WTC11 (cell line): ENCODE data around the gene RANBP3. TPM values are rescaled to one million over a fixed set of nuclear protein-coding genes. Genes with fewer than 3 reads are reported as not detected.
A peak's percentile ranks its signal among the peaks of the same experiment; 100 is the strongest.

ENCODE experiments used
- ATAC-seq: fragments of 200-7000 bp; cut with Tn5 transposase; 2 replicates; pipeline ENCODE4 v1.10.0; 2021; ENCODE audit warnings: mild to moderate bottlenecking, moderate library complexity
- CTCF ChIA-PET: fragments of 300-600 bp; sonication (Branson Sonifier 250); formaldehyde crosslinking; loops from one replicate; lab custom pipeline; 2021; ENCODE audit warnings: antibody characterized with exemption; lab: Charles Lee
- POLR2A ChIA-PET: fragments of 350-600 bp; sonication (Branson Sonifier 250); formaldehyde crosslinking; loops from one replicate; lab custom pipeline; 2021; ENCODE audit warnings: antibody characterized with exemption; lab: Charles Lee
- DNase-seq: peaks from one replicate; pipeline ENCODE4 v3.0.0; 2021; ENCODE audit warnings: low spot score
- H3K27ac Mint-ChIP-seq: 2 replicates; pipeline ENCODE4 v1.8.0; 2021; ENCODE audit warnings: mixed read lengths
- H3K27me3 Mint-ChIP-seq: 2 replicates; pipeline ENCODE4 v1.8.0; 2021; ENCODE audit warnings: low read depth, mild to moderate bottlenecking, moderate library complexity, mixed read lengths
- H3K36me3 Mint-ChIP-seq: 2 replicates; pipeline ENCODE4 v1.8.0; 2021; ENCODE audit warnings: mixed read lengths
- H3K4me1 Mint-ChIP-seq: 2 replicates; pipeline ENCODE4 v1.8.0; 2022; ENCODE audit warnings: mixed read lengths
- H3K4me3 Mint-ChIP-seq: 2 replicates; pipeline ENCODE4 v1.8.0; 2021; ENCODE audit warnings: mild to moderate bottlenecking, moderate library complexity, mixed read lengths
- H3K9me3 Mint-ChIP-seq: 2 replicates; pipeline ENCODE4 v1.8.0; 2021; ENCODE audit warnings: mixed read lengths
- ATF1 ChIP-seq: sonication (generic); formaldehyde crosslinking; IDR thresholded peaks from 2 replicates; pipeline ENCODE4 v1.8.1; 2023; ENCODE audit warnings: mild to moderate bottlenecking, moderate library complexity, missing genetic modification reagents
- CREB1 ChIP-seq: sonication (generic); formaldehyde crosslinking; IDR thresholded peaks from 2 replicates; pipeline ENCODE4 v1.8.0; 2023; ENCODE audit warnings: mild to moderate bottlenecking, missing genetic modification reagents
- CREM ChIP-seq: sonication (generic); formaldehyde crosslinking; IDR thresholded peaks from 2 replicates; pipeline ENCODE4 v1.8.1; 2022; ENCODE audit warnings: mild to moderate bottlenecking, missing genetic modification reagents, moderate library complexity
- EMX1 ChIP-seq: fragments of 250-450 bp; sonication (Bioruptor Pico); IDR thresholded peaks from 2 replicates; pipeline ENCODE4 v1.8.0; 2021; ENCODE audit warnings: mild to moderate bottlenecking
- FOXK1 ChIP-seq: sonication (generic); formaldehyde crosslinking; IDR thresholded peaks from 2 replicates; pipeline ENCODE4 v1.8.0; 2022; ENCODE audit warnings: mild to moderate bottlenecking, moderate library complexity, missing genetic modification reagents
- FOXP1 ChIP-seq: sonication (generic); formaldehyde crosslinking; IDR thresholded peaks from 2 replicates; pipeline ENCODE4 v1.8.0; 2022; ENCODE audit warnings: missing genetic modification reagents, mild to moderate bottlenecking, moderate library complexity, borderline replicate concordance
- GRHL2 ChIP-seq: fragments of 250-450 bp; sonication (Bioruptor Pico); IDR thresholded peaks from 2 replicates; pipeline ENCODE4 v1.8.0; 2022; ENCODE audit warnings: mild to moderate bottlenecking, moderate library complexity; ENCODE audit not compliant: insufficient replicate concordance, severe bottlenecking
- IRF2 ChIP-seq: sonication (generic); formaldehyde crosslinking; IDR thresholded peaks from 2 replicates; pipeline ENCODE4 v1.8.0; 2022; ENCODE audit warnings: low read depth, missing genetic modification reagents, borderline replicate concordance
- MXD4 ChIP-seq: fragments of 250-450 bp; sonication (Bioruptor Pico); IDR thresholded peaks from 2 replicates; pipeline ENCODE4 v1.8.0; 2021; ENCODE audit warnings: mild to moderate bottlenecking, moderate library complexity, borderline replicate concordance
- MYBL2 ChIP-seq: sonication (generic); formaldehyde crosslinking; IDR thresholded peaks from 2 replicates; pipeline ENCODE4 v1.8.1; 2023; ENCODE audit warnings: mild to moderate bottlenecking, moderate library complexity, missing genetic modification reagents
- NFE2L1 ChIP-seq: sonication (generic); formaldehyde crosslinking; IDR thresholded peaks from 2 replicates; pipeline ENCODE4 v1.8.1; 2023; ENCODE audit warnings: missing genetic modification reagents
- NFYB ChIP-seq: sonication (generic); formaldehyde crosslinking; conservative IDR thresholded peaks from 2 replicates; pipeline ENCODE4 v1.8.0; 2022; ENCODE audit warnings: low read depth, missing genetic modification reagents
- RELA ChIP-seq: sonication (generic); formaldehyde crosslinking; IDR thresholded peaks from 2 replicates; pipeline ENCODE4 v1.8.1; 2022; ENCODE audit warnings: missing genetic modification reagents, mild to moderate bottlenecking, borderline replicate concordance
- SMAD3 ChIP-seq: sonication (generic); formaldehyde crosslinking; IDR thresholded peaks from 2 replicates; pipeline ENCODE4 v1.8.0; 2022; ENCODE audit warnings: missing genetic modification reagents, mild to moderate bottlenecking, borderline replicate concordance
- SOX15 ChIP-seq: fragments of 250-450 bp; sonication (Bioruptor Pico); IDR thresholded peaks from 2 replicates; pipeline ENCODE4 v1.9.0; 2021; ENCODE audit warnings: mild to moderate bottlenecking
- TEAD1 ChIP-seq: sonication (generic); formaldehyde crosslinking; IDR thresholded peaks from 2 replicates; pipeline ENCODE4 v1.8.0; 2022; ENCODE audit warnings: mild to moderate bottlenecking, missing genetic modification reagents
- ZNF121 ChIP-seq: sonication (generic); formaldehyde crosslinking; IDR thresholded peaks from 2 replicates; pipeline ENCODE4 v1.8.0; 2023; ENCODE audit warnings: missing genetic modification reagents
- ZNF423 ChIP-seq: fragments of 250-450 bp; sonication (Bioruptor Pico); IDR thresholded peaks from 2 replicates; pipeline ENCODE4 v2.1.2; 2022; ENCODE audit warnings: mild to moderate bottlenecking, moderate library complexity
- ZNF671 ChIP-seq: fragments of 250-450 bp; sonication (Bioruptor Pico); IDR thresholded peaks from 2 replicates; pipeline ENCODE4 v1.8.0; 2021; ENCODE audit warnings: mild to moderate bottlenecking
- total RNA-seq: library from RNA; stranded (reverse); gene quantifications from 3 replicates; pipeline ENCODE4 v1.2.3, GENCODE V29; 2021
- TF ChIP-seq, protein P1 (sequence below): sonication (generic); formaldehyde crosslinking; IDR thresholded peaks from 2 replicates; pipeline ENCODE4 v1.8.0; 2022; ENCODE audit warnings: missing genetic modification reagents
- TF ChIP-seq, protein P2 (sequence below): fragments of 250-450 bp; sonication (Bioruptor Pico); conservative IDR thresholded peaks from 2 replicates; pipeline ENCODE4 v1.9.0; 2021; ENCODE audit warnings: mild to moderate bottlenecking
- TF ChIP-seq, protein P3 (sequence below): sonication (generic); formaldehyde crosslinking; IDR thresholded peaks from 2 replicates; pipeline ENCODE4 v1.8.0; 2022; ENCODE audit warnings: mild to moderate bottlenecking, missing genetic modification reagents
- TF ChIP-seq, protein P4 (sequence below): sonication (generic); formaldehyde crosslinking; IDR thresholded peaks from 2 replicates; pipeline ENCODE4 v1.8.0; 2022; ENCODE audit warnings: mild to moderate bottlenecking, missing genetic modification reagents

Gene RANBP3
- total RNA-seq, 1 experiment from 2014 or later, result 76.3 TPM

DNA sequence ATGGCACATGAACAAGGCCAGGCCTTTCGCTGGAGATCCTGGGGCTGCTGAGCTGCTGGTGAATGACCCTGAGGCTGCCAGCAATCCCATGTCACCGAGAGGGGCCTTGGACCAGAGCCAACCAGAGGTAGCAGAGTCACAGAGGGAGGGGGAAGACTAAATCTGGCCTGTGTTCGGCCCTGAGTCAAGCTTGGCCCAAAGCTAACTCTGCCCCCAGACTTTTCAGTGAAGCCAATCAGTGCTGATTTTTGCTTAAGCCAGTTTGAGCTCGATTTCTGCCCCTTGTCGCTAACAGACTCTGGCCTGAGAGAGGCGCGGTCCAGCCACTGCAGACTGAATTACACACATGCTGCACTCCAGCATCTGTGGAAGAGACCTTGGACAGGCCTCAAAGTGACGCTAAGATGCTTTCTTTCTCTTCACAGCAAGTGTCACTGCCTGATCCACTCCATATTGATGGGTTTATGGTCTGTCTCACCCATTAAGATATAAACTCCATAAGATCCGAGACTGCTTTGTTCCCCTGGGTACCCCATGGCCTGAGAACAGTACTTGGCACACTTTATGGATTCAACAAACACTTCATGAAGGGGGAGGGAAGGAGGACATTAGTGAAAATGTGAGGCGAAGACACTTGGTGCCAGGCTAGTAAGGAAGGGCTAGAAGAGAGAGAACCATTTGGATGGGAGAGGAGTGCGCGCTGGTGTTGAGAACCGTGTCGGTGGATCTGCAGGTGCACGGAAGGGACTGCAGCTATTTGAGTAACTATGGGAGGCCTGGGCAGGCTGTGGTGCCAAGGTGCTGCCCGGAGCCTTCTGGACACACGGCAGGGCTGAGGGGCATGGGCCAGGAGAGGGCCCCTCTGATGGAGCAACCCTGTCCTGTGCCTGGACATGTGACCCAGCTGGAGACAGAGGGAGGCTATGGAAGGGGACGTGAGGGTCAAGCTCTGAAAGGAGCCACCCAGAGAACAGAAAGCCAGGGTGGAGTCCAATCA is 17.6 kb downstream of the RANBP3 start:
- POLR2A ChIA-PET, result no interaction called here
- H3K27me3 Mint-ChIP-seq, result no peaks in the 10 kb centered on the region
- CTCF ChIA-PET, result interaction anchor here (0.9 to 5.2 kb wide), 5 partner anchors 8 to 156 kb away, joined by 3 to 41 read pairs (median 8); no protein-coding TSS in a partner anchor
- no peak for DNase-seq
- no peaks in the 10 kb centered on the region for H3K9me3 Mint-ChIP-seq
- TF ChIP-seq FOXK1 (CRISPR knock-in tag) (no peak), NFE2L1 (CRISPR knock-in tag) (no peak), ATF1 (CRISPR knock-in tag) (no peak), MYBL2 (CRISPR knock-in tag) (no peak), TEAD1 (CRISPR knock-in tag) (no peak), CREM (CRISPR knock-in tag) (no peak), SMAD3 (CRISPR knock-in tag) (no peak), RELA (CRISPR knock-in tag) (no peak), ZNF671 (CRISPR knock-in tag) (no peak), NFYB (CRISPR knock-in tag) (no peak), EMX1 (CRISPR knock-in tag) (no peak), GRHL2 (no peak), CREB1 (CRISPR knock-in tag) (no peak), ZNF121 (CRISPR knock-in tag) (no peak), FOXP1 (CRISPR knock-in tag) (no peak)
- TF ChIP-seq, protein P1, sequence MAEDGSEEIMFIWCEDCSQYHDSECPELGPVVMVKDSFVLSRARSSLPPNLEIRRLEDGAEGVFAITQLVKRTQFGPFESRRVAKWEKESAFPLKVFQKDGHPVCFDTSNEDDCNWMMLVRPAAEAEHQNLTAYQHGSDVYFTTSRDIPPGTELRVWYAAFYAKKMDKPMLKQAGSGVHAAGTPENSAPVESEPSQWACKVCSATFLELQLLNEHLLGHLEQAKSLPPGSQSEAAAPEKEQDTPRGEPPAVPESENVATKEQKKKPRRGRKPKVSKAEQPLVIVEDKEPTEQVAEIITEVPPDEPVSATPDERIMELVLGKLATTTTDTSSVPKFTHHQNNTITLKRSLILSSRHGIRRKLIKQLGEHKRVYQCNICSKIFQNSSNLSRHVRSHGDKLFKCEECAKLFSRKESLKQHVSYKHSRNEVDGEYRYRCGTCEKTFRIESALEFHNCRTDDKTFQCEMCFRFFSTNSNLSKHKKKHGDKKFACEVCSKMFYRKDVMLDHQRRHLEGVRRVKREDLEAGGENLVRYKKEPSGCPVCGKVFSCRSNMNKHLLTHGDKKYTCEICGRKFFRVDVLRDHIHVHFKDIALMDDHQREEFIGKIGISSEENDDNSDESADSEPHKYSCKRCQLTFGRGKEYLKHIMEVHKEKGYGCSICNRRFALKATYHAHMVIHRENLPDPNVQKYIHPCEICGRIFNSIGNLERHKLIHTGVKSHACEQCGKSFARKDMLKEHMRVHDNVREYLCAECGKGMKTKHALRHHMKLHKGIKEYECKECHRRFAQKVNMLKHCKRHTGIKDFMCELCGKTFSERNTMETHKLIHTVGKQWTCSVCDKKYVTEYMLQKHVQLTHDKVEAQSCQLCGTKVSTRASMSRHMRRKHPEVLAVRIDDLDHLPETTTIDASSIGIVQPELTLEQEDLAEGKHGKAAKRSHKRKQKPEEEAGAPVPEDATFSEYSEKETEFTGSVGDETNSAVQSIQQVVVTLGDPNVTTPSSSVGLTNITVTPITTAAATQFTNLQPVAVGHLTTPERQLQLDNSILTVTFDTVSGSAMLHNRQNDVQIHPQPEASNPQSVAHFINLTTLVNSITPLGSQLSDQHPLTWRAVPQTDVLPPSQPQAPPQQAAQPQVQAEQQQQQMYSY (CRISPR knock-in tag), result no peak
- peaks cover 77% of the 10 kb centered on the region for H3K4me1 Mint-ChIP-seq
- no peaks in the 10 kb centered on the region for H3K36me3 Mint-ChIP-seq
- no peak overlapping the region for H3K4me3 Mint-ChIP-seq
- peak overlapping the region; percentile 88 for H3K27ac Mint-ChIP-seq
- ATAC-seq, result no peak

DNA sequence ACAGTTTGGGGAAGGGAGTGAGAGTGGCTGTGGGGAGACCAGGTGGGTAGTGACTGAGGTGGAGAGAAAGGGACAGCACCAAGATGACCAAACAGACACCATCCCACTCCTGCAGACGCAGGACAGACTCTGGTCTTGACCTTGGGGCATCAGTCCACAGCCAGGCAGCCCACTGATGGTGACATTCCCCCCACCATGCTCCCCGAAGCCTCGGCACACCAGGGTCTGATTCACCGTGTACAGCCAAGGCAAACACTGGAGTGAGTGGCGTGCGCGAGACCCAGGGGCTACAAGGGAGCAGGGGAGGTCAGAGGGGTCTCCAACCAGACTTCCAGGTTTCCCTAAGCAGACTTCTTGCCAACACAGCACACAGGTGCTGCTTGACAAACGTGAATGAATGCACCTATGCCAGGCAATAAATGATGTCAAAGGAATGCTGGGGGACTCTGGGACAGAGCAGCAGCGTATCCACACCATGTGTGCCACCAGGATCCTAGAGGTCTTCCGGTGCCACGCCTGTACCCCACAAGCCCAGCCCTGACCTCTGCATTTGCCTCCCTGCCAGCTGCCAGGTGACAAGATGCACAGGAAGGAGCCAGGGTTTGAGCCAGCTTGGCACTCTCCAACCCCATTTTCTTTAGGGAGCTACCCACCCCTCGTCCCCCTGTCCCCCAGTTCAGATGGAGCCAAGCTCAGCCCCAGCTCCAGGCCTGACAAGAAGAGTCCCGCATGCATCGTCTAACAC is 18.5 kb downstream of the RANBP3 start:
- Mint-ChIP-seq H3K4me1 (peaks cover 82% of the 10 kb centered on the region), H3K27ac (peak overlapping the region; percentile 57; the same call in 1 of the 2 replicates), H3K4me3 (no peak overlapping the region), H3K9me3 (no peaks in the 10 kb centered on the region), H3K27me3 (no peaks in the 10 kb centered on the region), H3K36me3 (no peaks in the 10 kb centered on the region)
- CTCF ChIA-PET, result interaction anchor here (0.9 to 5.2 kb wide), 5 partner anchors 8 to 155 kb away, joined by 3 to 41 read pairs (median 8); no protein-coding TSS in a partner anchor
- ATAC-seq, result no peak
- DNase-seq, result no peak
- POLR2A ChIA-PET, result no interaction called here
- TF ChIP-seq IRF2 (CRISPR knock-in tag) (no peak), SMAD3 (CRISPR knock-in tag) (no peak), SOX15 (CRISPR knock-in tag) (no peak), MXD4 (CRISPR knock-in tag) (no peak), MYBL2 (CRISPR knock-in tag) (no peak), ZNF423 (CRISPR knock-in tag) (no peak)
- TF ChIP-seq, protein P2, sequence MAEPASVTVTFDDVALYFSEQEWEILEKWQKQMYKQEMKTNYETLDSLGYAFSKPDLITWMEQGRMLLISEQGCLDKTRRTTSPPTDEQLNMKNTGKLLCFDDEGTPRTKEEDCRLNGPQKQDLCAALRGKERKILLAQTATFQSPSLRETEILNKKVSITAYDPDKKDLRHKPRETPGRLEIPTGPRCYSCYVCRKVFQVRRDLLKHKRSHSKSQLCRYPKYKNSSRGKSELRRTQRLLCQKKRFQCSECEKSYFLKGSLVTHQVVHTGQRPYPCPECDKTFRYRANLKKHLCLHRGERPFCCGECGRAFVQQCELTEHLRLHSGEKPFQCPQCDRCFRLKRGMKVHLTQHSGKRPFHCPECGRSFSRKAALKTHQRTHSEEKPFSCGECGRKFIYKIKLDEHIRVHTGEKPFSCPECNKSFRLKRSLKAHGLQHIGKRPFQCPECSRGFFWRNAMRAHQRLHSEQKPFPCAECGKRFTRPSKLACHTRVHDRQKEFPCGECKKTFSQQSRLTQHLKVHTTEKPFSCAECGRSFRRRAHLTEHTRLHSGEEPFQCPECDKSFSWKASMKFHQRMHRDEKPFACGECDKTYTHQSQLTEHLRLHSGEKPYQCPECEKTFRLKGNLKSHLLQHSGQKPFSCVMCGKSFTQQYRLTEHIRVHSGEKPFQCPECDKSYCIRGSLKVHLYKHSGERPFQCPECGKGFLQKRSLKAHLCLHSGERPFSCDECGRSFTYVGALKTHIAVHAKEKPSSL (CRISPR knock-in tag), result no peak
- TF ChIP-seq, protein P3, sequence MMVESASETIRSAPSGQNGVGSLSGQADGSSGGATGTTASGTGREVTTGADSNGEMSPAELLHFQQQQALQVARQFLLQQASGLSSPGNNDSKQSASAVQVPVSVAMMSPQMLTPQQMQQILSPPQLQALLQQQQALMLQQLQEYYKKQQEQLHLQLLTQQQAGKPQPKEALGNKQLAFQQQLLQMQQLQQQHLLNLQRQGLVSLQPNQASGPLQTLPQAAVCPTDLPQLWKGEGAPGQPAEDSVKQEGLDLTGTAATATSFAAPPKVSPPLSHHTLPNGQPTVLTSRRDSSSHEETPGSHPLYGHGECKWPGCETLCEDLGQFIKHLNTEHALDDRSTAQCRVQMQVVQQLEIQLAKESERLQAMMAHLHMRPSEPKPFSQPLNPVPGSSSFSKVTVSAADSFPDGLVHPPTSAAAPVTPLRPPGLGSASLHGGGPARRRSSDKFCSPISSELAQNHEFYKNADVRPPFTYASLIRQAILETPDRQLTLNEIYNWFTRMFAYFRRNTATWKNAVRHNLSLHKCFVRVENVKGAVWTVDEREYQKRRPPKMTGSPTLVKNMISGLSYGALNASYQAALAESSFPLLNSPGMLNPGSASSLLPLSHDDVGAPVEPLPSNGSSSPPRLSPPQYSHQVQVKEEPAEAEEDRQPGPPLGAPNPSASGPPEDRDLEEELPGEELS (CRISPR knock-in tag), result no peak
- TF ChIP-seq, protein P4, sequence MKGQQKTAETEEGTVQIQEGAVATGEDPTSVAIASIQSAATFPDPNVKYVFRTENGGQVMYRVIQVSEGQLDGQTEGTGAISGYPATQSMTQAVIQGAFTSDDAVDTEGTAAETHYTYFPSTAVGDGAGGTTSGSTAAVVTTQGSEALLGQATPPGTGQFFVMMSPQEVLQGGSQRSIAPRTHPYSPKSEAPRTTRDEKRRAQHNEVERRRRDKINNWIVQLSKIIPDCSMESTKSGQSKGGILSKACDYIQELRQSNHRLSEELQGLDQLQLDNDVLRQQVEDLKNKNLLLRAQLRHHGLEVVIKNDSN (CRISPR knock-in tag), result no peak
